DND-41 (cell line): ENCODE results near the gene AMELX.

Experiments used
- ATAC-seq: fragments of 200-7000 bp; cut with Tn5 transposase; 3 replicates; pipeline ENCODE4 v1.9.1; 2021; ENCODE audit warnings: low read depth; ENCODE audit not compliant: insufficient read depth
- DNase-seq: peaks from one replicate; pipeline ENCODE4 v3.0.0-alpha.2; 2020
- H2AFZ ChIP-seq: 2 replicates; pipeline ENCODE4 v1.6.0; 2012; ENCODE audit warnings: low read depth, low read length
- H3K27ac ChIP-seq: 2 replicates; pipeline ENCODE4 v1.5.1; 2012; ENCODE audit warnings: low read length, inconsistent platforms
- H3K27me3 ChIP-seq: fragments of 200-600 bp; sonication (generic); 2 replicates; pipeline ENCODE4 v1.6.0; 2012; ENCODE audit warnings: low read length, mild to moderate bottlenecking, inconsistent platforms; ENCODE audit not compliant: insufficient read depth, poor library complexity
- H3K36me3 ChIP-seq: 2 replicates; pipeline ENCODE4 v1.5.1; 2012; ENCODE audit warnings: low read length, inconsistent platforms; ENCODE audit not compliant: insufficient read depth
- H3K4me1 ChIP-seq: 2 replicates; pipeline ENCODE4 v1.5.1; 2012; ENCODE audit warnings: mild to moderate bottlenecking, low read length; ENCODE audit not compliant: insufficient read depth
- H3K4me2 ChIP-seq: 2 replicates; pipeline ENCODE4 v1.6.0; 2012; ENCODE audit warnings: mild to moderate bottlenecking, moderate library complexity, low read length, inconsistent platforms; ENCODE audit not compliant: insufficient read depth
- H3K4me3 ChIP-seq, 2 experiments: fragments of 200-600 bp in 1 of 2; shearing (Covaris generic) in 1 of 2; 2 replicates each; pipeline ENCODE4 v1.5.1; 2012 to 2016; ENCODE audit warnings: inconsistent platforms in 2 of 2, low read length in 2 of 2, mild to moderate bottlenecking in 2 of 2, low read depth in 1 of 2, moderate library complexity in 1 of 2
- H3K79me2 ChIP-seq: 2 replicates; pipeline ENCODE4 v1.6.0; 2012; ENCODE audit warnings: low read length, inconsistent platforms; ENCODE audit not compliant: insufficient read depth
- H3K9ac ChIP-seq: 2 replicates; pipeline ENCODE4 v1.6.0; 2012; ENCODE audit warnings: low read depth, mild to moderate bottlenecking, inconsistent platforms, low read length, moderate library complexity
- H3K9me3 ChIP-seq: 2 replicates; pipeline ENCODE4 v1.5.1; 2012; ENCODE audit warnings: low read length, moderate library complexity, mild to moderate bottlenecking, inconsistent platforms; ENCODE audit not compliant: insufficient read depth, severe bottlenecking
- H4K20me1 ChIP-seq: 2 replicates; pipeline ENCODE4 v1.6.0; 2012; ENCODE audit warnings: low read length; ENCODE audit not compliant: insufficient read depth
- EZH2 ChIP-seq: IDR thresholded peaks from 3 replicates; pipeline ENCODE4 v1.6.1; 2012; ENCODE audit warnings: borderline replicate concordance, low read depth, mild to moderate bottlenecking, moderate library complexity, low read length, inconsistent platforms; ENCODE audit not compliant: severe bottlenecking
- TF ChIP-seq, protein P1 (sequence below): IDR thresholded peaks from 2 replicates; pipeline ENCODE4 v1.5.1; 2012; ENCODE audit warnings: borderline replicate concordance, low read length, moderate library complexity, mild to moderate bottlenecking; ENCODE audit not compliant: poor library complexity, severe bottlenecking; ENCODE audit errors: extremely low read depth

Gene AMELX

DNA sequence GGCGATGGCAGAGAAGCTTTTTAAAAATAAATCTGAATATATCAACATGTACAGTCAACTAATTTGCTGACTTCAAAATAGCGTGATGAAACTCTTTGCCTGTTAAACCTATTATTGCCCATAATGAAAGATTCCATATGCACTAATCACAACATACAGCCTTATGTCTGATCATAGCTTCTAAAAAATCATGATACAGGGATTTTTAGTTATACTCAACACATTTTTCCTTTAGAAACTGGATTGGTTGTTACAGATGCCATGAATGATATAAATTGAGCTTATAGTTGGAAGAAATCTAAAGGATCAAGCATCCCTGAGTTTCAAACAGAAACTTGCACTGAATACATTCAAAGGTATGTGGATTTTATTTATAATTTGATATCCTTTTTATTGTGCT is at the start of gene AMELX:
AMELX (plus strand) TSS at position 301 of the 400 bp plus-strand sequence. CDS start 1,376 bp downstream, outside the sequence.
- Histone ChIP-seq H3K9ac (no peak within 1 kb of the TSS), H3K27ac (no peak within 1 kb of the TSS), H3K9me3 (no peaks in the 10 kb centered on the region), H3K27me3 (no peaks in the 10 kb centered on the region), H3K4me2 (no peak within 1 kb of the TSS), H4K20me1 (no peaks in the 10 kb centered on the region), H3K4me3 (no peak within 1 kb of the TSS), H3K36me3 (no peaks in the 10 kb centered on the region), H3K4me1 (no peaks in the 10 kb centered on the region), H3K79me2 (no peaks in the 10 kb centered on the region), H2AFZ (no peak within 1 kb of the TSS)
- ATAC-seq = no peak
- DNase-seq = no peak
- TF ChIP-seq, protein P1, sequence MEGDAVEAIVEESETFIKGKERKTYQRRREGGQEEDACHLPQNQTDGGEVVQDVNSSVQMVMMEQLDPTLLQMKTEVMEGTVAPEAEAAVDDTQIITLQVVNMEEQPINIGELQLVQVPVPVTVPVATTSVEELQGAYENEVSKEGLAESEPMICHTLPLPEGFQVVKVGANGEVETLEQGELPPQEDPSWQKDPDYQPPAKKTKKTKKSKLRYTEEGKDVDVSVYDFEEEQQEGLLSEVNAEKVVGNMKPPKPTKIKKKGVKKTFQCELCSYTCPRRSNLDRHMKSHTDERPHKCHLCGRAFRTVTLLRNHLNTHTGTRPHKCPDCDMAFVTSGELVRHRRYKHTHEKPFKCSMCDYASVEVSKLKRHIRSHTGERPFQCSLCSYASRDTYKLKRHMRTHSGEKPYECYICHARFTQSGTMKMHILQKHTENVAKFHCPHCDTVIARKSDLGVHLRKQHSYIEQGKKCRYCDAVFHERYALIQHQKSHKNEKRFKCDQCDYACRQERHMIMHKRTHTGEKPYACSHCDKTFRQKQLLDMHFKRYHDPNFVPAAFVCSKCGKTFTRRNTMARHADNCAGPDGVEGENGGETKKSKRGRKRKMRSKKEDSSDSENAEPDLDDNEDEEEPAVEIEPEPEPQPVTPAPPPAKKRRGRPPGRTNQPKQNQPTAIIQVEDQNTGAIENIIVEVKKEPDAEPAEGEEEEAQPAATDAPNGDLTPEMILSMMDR = no peak
- TF ChIP-seq EZH2 = no peak

DNA sequence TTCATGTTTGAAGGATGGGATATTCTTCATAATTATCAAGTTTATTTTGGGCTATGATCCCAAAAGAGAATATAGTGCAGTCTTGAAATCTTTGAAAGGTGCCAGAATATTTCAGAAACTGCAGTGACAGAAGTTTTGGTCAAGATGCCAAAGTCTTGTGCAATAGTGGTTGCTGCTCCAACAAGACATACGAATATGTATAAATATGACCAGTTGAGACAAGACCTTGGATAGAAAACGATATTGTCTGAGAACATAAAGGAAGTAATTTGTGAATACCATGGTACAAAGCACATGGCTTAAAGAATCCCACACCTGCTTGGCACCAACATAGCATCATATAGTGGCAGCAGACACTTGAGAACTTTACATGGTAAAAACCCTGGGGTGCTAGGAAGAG is 48.6 kb upstream of the AMELX start:
- Histone ChIP-seq H2AFZ (no peak overlapping the region), H3K9ac (no peak overlapping the region), H3K4me1 (no peaks in the 10 kb centered on the region), H3K4me2 (no peak overlapping the region), H3K27ac (no peak overlapping the region), H3K9me3 (no peaks in the 10 kb centered on the region), H3K4me3 (no peak overlapping the region), H3K36me3 (no peaks in the 10 kb centered on the region), H3K79me2 (no peaks in the 10 kb centered on the region), H3K27me3 (no peaks in the 10 kb centered on the region), H4K20me1 (no peaks in the 10 kb centered on the region)
- ATAC-seq = no peak
- DNase-seq = no peak
- TF ChIP-seq EZH2 = no peak
- TF ChIP-seq, protein P1 = no peak

DNA sequence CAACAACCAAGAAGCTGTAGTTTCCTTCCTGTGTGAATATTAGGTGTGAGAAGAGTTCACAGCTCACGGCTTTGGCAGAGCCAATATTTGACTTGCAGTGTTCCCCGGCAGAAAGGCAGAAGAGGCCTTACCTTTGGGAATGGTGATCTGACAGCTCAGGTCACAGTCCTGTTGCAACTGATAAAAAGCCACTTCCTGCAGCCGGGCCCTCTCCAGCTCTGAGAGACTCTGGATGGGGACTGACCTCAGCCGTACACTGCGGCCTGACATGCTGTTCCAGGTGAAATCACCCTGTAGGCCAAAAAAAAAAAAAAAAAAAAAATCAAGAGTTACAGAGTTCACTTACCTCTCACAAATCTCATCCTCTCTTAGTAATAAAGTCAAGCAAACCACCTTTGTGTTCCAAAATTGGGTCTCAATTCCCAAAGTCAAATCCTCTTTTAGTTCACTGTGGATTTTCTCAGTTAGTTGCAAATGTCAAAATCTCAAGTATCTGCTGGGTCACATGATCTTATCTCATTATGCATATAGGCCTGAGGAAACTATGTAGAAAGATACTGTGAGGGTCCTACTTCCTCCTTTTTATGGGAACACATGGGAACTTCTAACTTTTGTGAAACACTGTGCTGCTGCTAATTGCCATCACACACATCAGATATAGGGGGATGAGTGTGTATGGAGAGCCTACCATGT is 38.6 kb upstream of the AMELX start:
- TF ChIP-seq, protein P1 = no peak
- no peak for TF ChIP-seq EZH2
- no peak overlapping the region for H3K9ac ChIP-seq
- H3K27ac ChIP-seq = no peak overlapping the region

DNA sequence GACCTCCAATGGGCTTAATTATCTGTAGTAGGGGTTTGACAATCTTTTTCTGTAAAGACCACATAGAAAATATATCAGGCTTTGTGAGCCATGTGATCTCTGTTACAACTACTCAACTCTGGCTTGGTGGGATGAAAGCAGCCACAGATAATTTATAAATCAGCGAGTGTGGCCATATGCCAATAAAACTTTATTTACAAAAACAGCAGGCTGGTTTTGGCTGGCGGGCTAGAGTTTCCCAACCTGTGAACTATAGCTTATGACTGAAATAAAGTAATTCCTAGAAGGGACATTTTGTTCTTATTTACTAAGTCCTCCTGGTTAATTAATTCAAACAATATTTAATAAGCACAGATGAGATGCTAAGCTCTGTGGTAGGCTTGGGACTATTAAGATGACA is 35.9 kb upstream of the AMELX start:
- Histone ChIP-seq H3K27me3 (no peaks in the 10 kb centered on the region), H3K4me2 (no peak overlapping the region), H2AFZ (no peak overlapping the region), H3K4me3 (no peak overlapping the region), H3K9me3 (no peaks in the 10 kb centered on the region), H4K20me1 (no peaks in the 10 kb centered on the region), H3K36me3 (no peaks in the 10 kb centered on the region), H3K9ac (no peak overlapping the region), H3K79me2 (no peaks in the 10 kb centered on the region), H3K4me1 (no peaks in the 10 kb centered on the region), H3K27ac (no peak overlapping the region)
- no peak for TF ChIP-seq EZH2
- ATAC-seq (no peak), DNase-seq (no peak)

More for the DNA sequence above, 38.6 kb upstream of the AMELX start:
- no peaks in the 10 kb centered on the region for H3K79me2 ChIP-seq
- H4K20me1 ChIP-seq = no peaks in the 10 kb centered on the region
- H3K9me3 ChIP-seq = no peaks in the 10 kb centered on the region
- no peaks in the 10 kb centered on the region for H3K36me3 ChIP-seq
- no peaks in the 10 kb centered on the region for H3K4me1 ChIP-seq
- ATAC-seq (no peak), DNase-seq (no peak)
- no peak overlapping the region for H2AFZ ChIP-seq
- no peak overlapping the region for H3K4me3 ChIP-seq
- H3K4me2 ChIP-seq = no peak overlapping the region
- no peaks in the 10 kb centered on the region for H3K27me3 ChIP-seq
